Measurements from ENCODE around the gene IQSEC1.
A peak's percentile ranks its signal among the peaks of the same experiment; 100 is the strongest.

IQSEC1 gene

GRCh38 chr3:13112521-13113345 lies 39.5 kb upstream of the IQSEC1 start:
- H3K18ac ChIP-seq (ENCODE audit: low read depth in 1 of 2, low read length in 2 of 2) = peak overlapping the region in 1 of 2 experiments; percentile 33
- no peaks in the 10 kb centered on the region for H3K36me3 ChIP-seq (ENCODE audit: control insufficient read depth in 1 of 2, insufficient read depth in 2 of 2, low read depth in 1 of 2, low read length in 2 of 2)
- H4K8ac ChIP-seq (ENCODE audit: low read length) = no peak overlapping the region
- H3K23ac ChIP-seq (ENCODE audit: low read length in 2 of 2) = no peak overlapping the region
- H2BK15ac ChIP-seq (ENCODE audit: low read depth, poor library complexity, severe bottlenecking) = no peak overlapping the region
- no peak overlapping the region for H2AFZ ChIP-seq (ENCODE audit: low read depth, low read length)
- H3K9me3 ChIP-seq (ENCODE audit: control insufficient read depth, low read length) = no peaks in the 10 kb centered on the region
- DNase-seq = no peak
- no peak overlapping the region for H2BK120ac ChIP-seq (ENCODE audit: low read depth, low read length)
- H3K27ac ChIP-seq (ENCODE audit: low read length, poor library complexity, severe bottlenecking) = no peak overlapping the region
- H3K9ac ChIP-seq (ENCODE audit: low read length) = no peak overlapping the region
- no peaks in the 10 kb centered on the region for H3K79me1 ChIP-seq (replicated peaks; ENCODE audit: low read length, poor library complexity, severe bottlenecking)
- 85% methylated on average over 16 of the region's 16 CpGs for whole genome bisulfite sequencing
- H3K4ac ChIP-seq (ENCODE audit: low read depth in 1 of 2, low read length in 2 of 2) = no peak overlapping the region
- no peak overlapping the region for H2BK5ac ChIP-seq (ENCODE audit: low read depth, low read length, poor library complexity, severe bottlenecking)
- H4K91ac ChIP-seq (ENCODE audit: low read length) = peak overlapping the region; percentile 74
- no peak overlapping the region for H3K14ac ChIP-seq (ENCODE audit: low read length in 2 of 2)
- no peak overlapping the region for H3K4me3 ChIP-seq (ENCODE audit: insufficient read depth in 1 of 2, low read depth in 1 of 2, low read length in 2 of 2)
- peaks cover 38 to 63% of the 10 kb centered on the region in 2 experiments for H3K27me3 ChIP-seq (ENCODE audit: control insufficient read depth in 1 of 2, insufficient read depth in 1 of 2, low read length in 2 of 2)
- H2AK5ac ChIP-seq (ENCODE audit: low read length, severe bottlenecking) = no peak overlapping the region
- peaks cover 14% of the 10 kb centered on the region for H3K4me1 ChIP-seq (ENCODE audit: control insufficient read depth, insufficient read depth, low read depth, low read length)
- no peak overlapping the region for H3K4me2 ChIP-seq (ENCODE audit: low read length, poor library complexity, severe bottlenecking)
- H2BK12ac ChIP-seq (ENCODE audit: low read length in 2 of 2) = peak overlapping the region in 1 of 2 experiments; percentile 54

- no peak overlapping the region for H3K27ac ChIP-seq (ENCODE audit: low read length, poor library complexity, severe bottlenecking)
- H3K4me1 ChIP-seq (ENCODE audit: control insufficient read depth, insufficient read depth, low read depth, low read length) = peaks cover 15% of the 10 kb centered on the region
- H3K9ac ChIP-seq (ENCODE audit: low read length) = no peak overlapping the region
- no peak overlapping the region for H2BK5ac ChIP-seq (ENCODE audit: low read depth, low read length, poor library complexity, severe bottlenecking)
- H3K79me1 ChIP-seq (replicated peaks; ENCODE audit: low read length, poor library complexity, severe bottlenecking) = no peaks in the 10 kb centered on the region
- H3K14ac ChIP-seq (ENCODE audit: low read length in 2 of 2) = peak overlapping the region in 1 of 2 experiments; percentile 44
- no peaks in the 10 kb centered on the region for H3K36me3 ChIP-seq (ENCODE audit: control insufficient read depth in 1 of 2, insufficient read depth in 2 of 2, low read depth in 1 of 2, low read length in 2 of 2)
- 78% methylated on average over 13 of the region's 13 CpGs for WGBS
- no peak overlapping the region for H3K4me2 ChIP-seq (ENCODE audit: low read length, poor library complexity, severe bottlenecking)
- no peak overlapping the region for H2BK12ac ChIP-seq (ENCODE audit: low read length in 2 of 2)
- DNase-seq = no peak
- no peak overlapping the region for H2AFZ ChIP-seq (ENCODE audit: low read depth, low read length)
- H3K23ac ChIP-seq (ENCODE audit: low read length in 2 of 2) = no peak overlapping the region
- peaks cover 38 to 63% of the 10 kb centered on the region in 2 experiments for H3K27me3 ChIP-seq (ENCODE audit: control insufficient read depth in 1 of 2, insufficient read depth in 1 of 2, low read length in 2 of 2)
- H4K91ac ChIP-seq (ENCODE audit: low read length) = peak overlapping the region; percentile 74
- no peak overlapping the region for H3K4ac ChIP-seq (ENCODE audit: low read depth in 1 of 2, low read length in 2 of 2)
- H2BK15ac ChIP-seq (ENCODE audit: low read depth, poor library complexity, severe bottlenecking) = no peak overlapping the region
- H2BK120ac ChIP-seq (ENCODE audit: low read depth, low read length) = no peak overlapping the region
- no peak overlapping the region for H2AK5ac ChIP-seq (ENCODE audit: low read length, severe bottlenecking)
- no peak overlapping the region for H3K4me3 ChIP-seq (ENCODE audit: insufficient read depth in 1 of 2, low read depth in 1 of 2, low read length in 2 of 2)
- peak overlapping the region in 1 of 2 experiments; percentile 48 for H3K18ac ChIP-seq (ENCODE audit: low read depth in 1 of 2, low read length in 2 of 2)
- H4K8ac ChIP-seq (ENCODE audit: low read length) = no peak overlapping the region
- no peaks in the 10 kb centered on the region for H3K9me3 ChIP-seq (ENCODE audit: control insufficient read depth, low read length)
These were observed 38.8 kb upstream of the IQSEC1 start for GRCh38 chr3:13111873-13112520.

GRCh38 chr3:13111173-13111872 lies 38.1 kb upstream of the IQSEC1 start:
- 62% methylated on average over 8 of the region's 9 CpGs for WGBS
- H3K9ac ChIP-seq (ENCODE audit: low read length) = no peak overlapping the region
- H2BK12ac ChIP-seq (ENCODE audit: low read length in 2 of 2) = peak overlapping the region; percentile 5 to 77
- H3K79me1 ChIP-seq (replicated peaks; ENCODE audit: low read length, poor library complexity, severe bottlenecking) = no peaks in the 10 kb centered on the region
- H3K4me2 ChIP-seq (ENCODE audit: low read length, poor library complexity, severe bottlenecking) = no peak overlapping the region
- H3K27ac ChIP-seq (ENCODE audit: low read length, poor library complexity, severe bottlenecking) = no peak overlapping the region
- no peak overlapping the region for H2AFZ ChIP-seq (ENCODE audit: low read depth, low read length)
- H4K8ac ChIP-seq (ENCODE audit: low read length) = peak overlapping the region; percentile 35
- no peak overlapping the region for H2AK5ac ChIP-seq (ENCODE audit: low read length, severe bottlenecking)
- H3K4ac ChIP-seq (ENCODE audit: low read depth in 1 of 2, low read length in 2 of 2) = no peak overlapping the region
- H3K18ac ChIP-seq (ENCODE audit: low read depth in 1 of 2, low read length in 2 of 2) = peak overlapping the region; percentile 28 to 71
- no peak overlapping the region for H3K23ac ChIP-seq (ENCODE audit: low read length in 2 of 2)
- no peaks in the 10 kb centered on the region for H3K9me3 ChIP-seq (ENCODE audit: control insufficient read depth, low read length)
- peak overlapping the region in 1 of 2 experiments; percentile 19 for H3K14ac ChIP-seq (ENCODE audit: low read length in 2 of 2)
- H2BK120ac ChIP-seq (ENCODE audit: low read depth, low read length) = no peak overlapping the region
- H4K91ac ChIP-seq (ENCODE audit: low read length) = peak overlapping the region; percentile 52
- H2BK15ac ChIP-seq (ENCODE audit: low read depth, poor library complexity, severe bottlenecking) = no peak overlapping the region
- no peaks in the 10 kb centered on the region for H3K36me3 ChIP-seq (ENCODE audit: control insufficient read depth in 1 of 2, insufficient read depth in 2 of 2, low read depth in 1 of 2, low read length in 2 of 2)
- no peak overlapping the region for H3K4me3 ChIP-seq (ENCODE audit: insufficient read depth in 1 of 2, low read depth in 1 of 2, low read length in 2 of 2)
- DNase-seq = no peak
- H2BK5ac ChIP-seq (ENCODE audit: low read depth, low read length, poor library complexity, severe bottlenecking) = no peak overlapping the region
- peaks cover 38 to 63% of the 10 kb centered on the region in 2 experiments for H3K27me3 ChIP-seq (ENCODE audit: control insufficient read depth in 1 of 2, insufficient read depth in 1 of 2, low read length in 2 of 2)
- H3K4me1 ChIP-seq (ENCODE audit: control insufficient read depth, insufficient read depth, low read depth, low read length) = peaks cover 16% of the 10 kb centered on the region

GRCh38 chr3:13110678-13111116 lies 37.5 kb upstream of the IQSEC1 start:
- peak overlapping the region; percentile 5 to 77 for H2BK12ac ChIP-seq (ENCODE audit: low read length in 2 of 2)
- H3K9ac ChIP-seq (ENCODE audit: low read length) = no peak overlapping the region
- no peak overlapping the region for H2BK15ac ChIP-seq (ENCODE audit: low read depth, poor library complexity, severe bottlenecking)
- WGBS = 8% methylated on average over 8 of the region's 8 CpGs
- peak overlapping the region in 1 of 2 experiments; percentile 19 for H3K14ac ChIP-seq (ENCODE audit: low read length in 2 of 2)
- peak overlapping the region; percentile 28 to 71 for H3K18ac ChIP-seq (ENCODE audit: low read depth in 1 of 2, low read length in 2 of 2)
- no peak overlapping the region for H3K4me2 ChIP-seq (ENCODE audit: low read length, poor library complexity, severe bottlenecking)
- no peaks in the 10 kb centered on the region for H3K79me1 ChIP-seq (replicated peaks; ENCODE audit: low read length, poor library complexity, severe bottlenecking)
- no peak overlapping the region for H3K27ac ChIP-seq (ENCODE audit: low read length, poor library complexity, severe bottlenecking)
- no peaks in the 10 kb centered on the region for H3K9me3 ChIP-seq (ENCODE audit: control insufficient read depth, low read length)
- no peaks in the 10 kb centered on the region for H3K36me3 ChIP-seq (ENCODE audit: control insufficient read depth in 1 of 2, insufficient read depth in 2 of 2, low read depth in 1 of 2, low read length in 2 of 2)
- peak overlapping the region; percentile 35 for H4K8ac ChIP-seq (ENCODE audit: low read length)
- no peak overlapping the region for H3K23ac ChIP-seq (ENCODE audit: low read length in 2 of 2)
- H2BK5ac ChIP-seq (ENCODE audit: low read depth, low read length, poor library complexity, severe bottlenecking) = no peak overlapping the region
- H4K91ac ChIP-seq (ENCODE audit: low read length) = no peak overlapping the region
- no peak overlapping the region for H2AK5ac ChIP-seq (ENCODE audit: low read length, severe bottlenecking)
- H3K27me3 ChIP-seq (ENCODE audit: control insufficient read depth in 1 of 2, insufficient read depth in 1 of 2, low read length in 2 of 2) = peaks cover 33 to 62% of the 10 kb centered on the region in 2 experiments
- no peak overlapping the region for H3K4ac ChIP-seq (ENCODE audit: low read depth in 1 of 2, low read length in 2 of 2)
- H2BK120ac ChIP-seq (ENCODE audit: low read depth, low read length) = no peak overlapping the region
- peaks cover 16% of the 10 kb centered on the region for H3K4me1 ChIP-seq (ENCODE audit: control insufficient read depth, insufficient read depth, low read depth, low read length)
- no peak overlapping the region for H3K4me3 ChIP-seq (ENCODE audit: insufficient read depth in 1 of 2, low read depth in 1 of 2, low read length in 2 of 2)
- H2AFZ ChIP-seq (ENCODE audit: low read depth, low read length) = no peak overlapping the region
- DNase-seq = peak; percentile 65

Measured in mesenchymal stem cell (in vitro differentiated cells and primary cell).